Activated naive CD8-positive, alpha-beta T cell treated with anti-CD3 and anti-CD28 coated beads for 36 hours (primary cell): Measurements from ENCODE around the gene ZNF672. TPM values are rescaled to one million over a fixed set of nuclear protein-coding genes. Genes with fewer than 3 reads are reported as not detected.
"Not testable (repeated sequence)": the region's sequence is repeated elsewhere in the genome, so short reads cannot be mapped to it uniquely, and the experiment has no call there.

Experiments
- DNase-seq: peaks from one replicate; pipeline ENCODE4 v3.0.0; 2021
- H3K27ac Mint-ChIP-seq: one replicate; pipeline ENCODE4 v1.8.0; 2022; ENCODE audit warnings: mild to moderate bottlenecking, moderate library complexity, mixed read lengths
- H3K27me3 Mint-ChIP-seq: one replicate; pipeline ENCODE4 v1.8.0; 2022; ENCODE audit warnings: mild to moderate bottlenecking, mixed read lengths
- H3K36me3 Mint-ChIP-seq: one replicate; pipeline ENCODE4 v1.8.0; 2021; ENCODE audit warnings: mild to moderate bottlenecking, mixed read lengths
- H3K4me1 Mint-ChIP-seq: one replicate; pipeline ENCODE4 v1.8.0; 2021; ENCODE audit warnings: mixed read lengths
- H3K4me3 Mint-ChIP-seq: one replicate; pipeline ENCODE4 v1.8.0; 2022; ENCODE audit warnings: mild to moderate bottlenecking, moderate library complexity, mixed read lengths
- H3K9me3 Mint-ChIP-seq: one replicate; pipeline ENCODE4 v1.8.0; 2022; ENCODE audit warnings: mixed read lengths
- total RNA-seq, 2 experiments: library from RNA; stranded (reverse); gene quantifications; one replicate each; pipeline ENCODE4 v1.2.3, GENCODE V29; 2021

Gene ZNF672
- total RNA-seq, 2 experiments from 2014 or later: 46.4 to 48.0 TPM

GRCh38 chr1:248871837-248872401 is 33.9 kb downstream of the ZNF672 start:
- peaks cover 3% of the 10 kb centered on the region for H3K9me3 Mint-ChIP-seq
- peaks cover 24% of the 10 kb centered on the region for H3K4me1 Mint-ChIP-seq
- H3K4me3 Mint-ChIP-seq: peak overlapping the region; percentile 90
- no peak for DNase-seq
- peaks cover 8% of the 10 kb centered on the region for H3K36me3 Mint-ChIP-seq
- peaks cover 11% of the 10 kb centered on the region for H3K27me3 Mint-ChIP-seq
- H3K27ac Mint-ChIP-seq: peak overlapping the region; percentile 66

- H3K4me1 Mint-ChIP-seq: peaks cover 24% of the 10 kb centered on the region
- H3K36me3 Mint-ChIP-seq: peaks cover 8% of the 10 kb centered on the region
- H3K27ac Mint-ChIP-seq: peak overlapping the region; percentile 94
- peak; percentile 60 for DNase-seq
- H3K9me3 Mint-ChIP-seq: peaks cover 3% of the 10 kb centered on the region
- H3K4me3 Mint-ChIP-seq: peak overlapping the region; percentile 90
- peaks cover 11% of the 10 kb centered on the region for H3K27me3 Mint-ChIP-seq
These were observed 34.9 kb downstream of the ZNF672 start for GRCh38 chr1:248872752-248873408.

GRCh38 chr1:248873409-248873992 is 35.5 kb downstream of the ZNF672 start:
- peak; percentile 94 for DNase-seq
- Mint-ChIP-seq H3K36me3 (peaks cover 8% of the 10 kb centered on the region), H3K27ac (peak overlapping the region; percentile 94), H3K4me1 (peaks cover 24% of the 10 kb centered on the region), H3K9me3 (peaks cover 3% of the 10 kb centered on the region), H3K27me3 (peaks cover 11% of the 10 kb centered on the region), H3K4me3 (peak overlapping the region; percentile 90)

GRCh38 chr1:248873993-248874533 is 36.0 kb downstream of the ZNF672 start:
- Mint-ChIP-seq H3K4me3 (peak overlapping the region; percentile 90), H3K27ac (peak overlapping the region; percentile 94), H3K4me1 (peaks cover 24% of the 10 kb centered on the region), H3K27me3 (peaks cover 11% of the 10 kb centered on the region), H3K9me3 (peaks cover 3% of the 10 kb centered on the region), H3K36me3 (peaks cover 8% of the 10 kb centered on the region)
- DNase-seq: peak; percentile 77

- DNase-seq: no peak
- H3K27ac Mint-ChIP-seq: no peak overlapping the region
- H3K4me3 Mint-ChIP-seq: no peak overlapping the region
- H3K4me1 Mint-ChIP-seq: no peaks in the 10 kb centered on the region
- no peaks in the 10 kb centered on the region for H3K9me3 Mint-ChIP-seq
- no peaks in the 10 kb centered on the region for H3K36me3 Mint-ChIP-seq
- no peaks in the 10 kb centered on the region for H3K27me3 Mint-ChIP-seq
These were observed 43.2 kb downstream of the ZNF672 start for GRCh38 chr1:248881261-248881660.

GRCh38 chr1:248882427-248882826 is 44.4 kb downstream of the ZNF672 start:
- DNase-seq, H3K36me3 Mint-ChIP-seq, H3K27ac Mint-ChIP-seq, H3K4me1 Mint-ChIP-seq, H3K4me3 Mint-ChIP-seq, H3K9me3 Mint-ChIP-seq, H3K27me3 Mint-ChIP-seq: not testable (repeated sequence)

GRCh38 chr1:248884632-248885295 is 46.7 kb downstream of the ZNF672 start:
- Mint-ChIP-seq H3K27ac (no peak overlapping the region), H3K4me1 (no peaks in the 10 kb centered on the region), H3K36me3 (no peaks in the 10 kb centered on the region), H3K9me3 (no peaks in the 10 kb centered on the region), H3K27me3 (no peaks in the 10 kb centered on the region), H3K4me3 (no peak overlapping the region)
- no peak for DNase-seq

- no peaks in the 10 kb centered on the region for H3K27me3 Mint-ChIP-seq
- no peaks in the 10 kb centered on the region for H3K9me3 Mint-ChIP-seq
- no peak for DNase-seq
- H3K4me1 Mint-ChIP-seq: no peaks in the 10 kb centered on the region
- H3K27ac Mint-ChIP-seq: no peak overlapping the region
- no peaks in the 10 kb centered on the region for H3K36me3 Mint-ChIP-seq
- no peak overlapping the region for H3K4me3 Mint-ChIP-seq
These were observed 47.6 kb downstream of the ZNF672 start for GRCh38 chr1:248885646-248886045.

- Mint-ChIP-seq H3K36me3 (no peaks in the 10 kb centered on the region), H3K9me3 (no peaks in the 10 kb centered on the region), H3K27ac (no peak overlapping the region), H3K27me3 (no peaks in the 10 kb centered on the region), H3K4me3 (no peak overlapping the region), H3K4me1 (no peaks in the 10 kb centered on the region)
- no peak for DNase-seq
These were observed 48.3 kb downstream of the ZNF672 start for GRCh38 chr1:248886237-248886895.

GRCh38 chr1:248889914-248890243 is 51.9 kb downstream of the ZNF672 start:
- H3K27ac Mint-ChIP-seq, H3K27me3 Mint-ChIP-seq, H3K9me3 Mint-ChIP-seq, DNase-seq, H3K4me3 Mint-ChIP-seq, H3K36me3 Mint-ChIP-seq, H3K4me1 Mint-ChIP-seq: not testable (repeated sequence)

- Mint-ChIP-seq H3K9me3 (no peaks in the 10 kb centered on the region), H3K4me3 (no peak overlapping the region), H3K4me1 (no peaks in the 10 kb centered on the region), H3K27ac (no peak overlapping the region), H3K27me3 (peaks cover 8% of the 10 kb centered on the region), H3K36me3 (no peaks in the 10 kb centered on the region)
- no peak for DNase-seq
These were observed 52.8 kb downstream of the ZNF672 start for GRCh38 chr1:248890549-248891498.

- H3K9me3 Mint-ChIP-seq: no peaks in the 10 kb centered on the region
- H3K4me1 Mint-ChIP-seq: no peaks in the 10 kb centered on the region
- H3K36me3 Mint-ChIP-seq: no peaks in the 10 kb centered on the region
- H3K27me3 Mint-ChIP-seq: peaks cover 8% of the 10 kb centered on the region
- no peak for DNase-seq
- H3K4me3 Mint-ChIP-seq: no peak overlapping the region
- no peak overlapping the region for H3K27ac Mint-ChIP-seq
These were observed 53.7 kb downstream of the ZNF672 start for GRCh38 chr1:248891758-248892157.

- no peaks in the 10 kb centered on the region for H3K4me1 Mint-ChIP-seq
- H3K9me3 Mint-ChIP-seq: no peaks in the 10 kb centered on the region
- no peak for DNase-seq
- H3K27ac Mint-ChIP-seq: no peak overlapping the region
- peaks cover 11% of the 10 kb centered on the region for H3K27me3 Mint-ChIP-seq
- no peak overlapping the region for H3K4me3 Mint-ChIP-seq
- no peaks in the 10 kb centered on the region for H3K36me3 Mint-ChIP-seq
These were observed 54.6 kb downstream of the ZNF672 start for GRCh38 chr1:248892590-248892989.

- Mint-ChIP-seq H3K9me3 (no peaks in the 10 kb centered on the region), H3K4me1 (no peaks in the 10 kb centered on the region), H3K27me3 (peaks cover 26% of the 10 kb centered on the region), H3K36me3 (no peaks in the 10 kb centered on the region), H3K4me3 (no peak overlapping the region), H3K27ac (no peak overlapping the region)
- no peak for DNase-seq
These were observed 56.8 kb downstream of the ZNF672 start for GRCh38 chr1:248894837-248895236.
